Measurements from ENCODE around the gene SGTB. TPM values are rescaled to one million over a fixed set of nuclear protein-coding genes. Genes with fewer than 3 reads are reported as not detected.

The SGTB gene
- total RNA-seq, 1 donor from 2014 or later, result 31.7 TPM

- Mint-ChIP-seq H3K4me1 (ENCODE audit: low read depth, unreplicated experiment) (peaks cover 5% of the 10 kb centered on the region), H3K9me3 (ENCODE audit: unreplicated experiment) (no peaks in the 10 kb centered on the region), H3K27me3 (ENCODE audit: low read depth, unreplicated experiment) (no peaks in the 10 kb centered on the region), H3K27ac (ENCODE audit: unreplicated experiment) (no peak overlapping the region), H3K4me3 (ENCODE audit: unreplicated experiment) (no peak overlapping the region), H3K36me3 (ENCODE audit: low read depth, unreplicated experiment) (peaks cover 22% of the 10 kb centered on the region)
- Histone ChIP-seq H3K4me3 (ENCODE audit: insufficient read depth, low read depth, low read length) (no peak overlapping the region), H2AFZ (ENCODE audit: low read depth, low read length) (no peak overlapping the region), H3K4me1 (ENCODE audit: insufficient read depth, low read length) (no peaks in the 10 kb centered on the region), H3K27ac (ENCODE audit: low read depth, low read length) (no peak overlapping the region), H3K27me3 (ENCODE audit: insufficient read depth, low read length) (no peaks in the 10 kb centered on the region), H3K4me2 (ENCODE audit: low read length) (no peak overlapping the region), H4K20me1 (ENCODE audit: insufficient read depth, low read length) (no peaks in the 10 kb centered on the region), H3K9me3 (ENCODE audit: insufficient read depth, low read depth, low read length) (no peaks in the 10 kb centered on the region), H3K9ac (ENCODE audit: low read length) (no peak overlapping the region), H3K79me2 (ENCODE audit: insufficient read depth, low read length) (no peaks in the 10 kb centered on the region), H3K36me3 (ENCODE audit: insufficient read depth, low read length) (peaks cover 5% of the 10 kb centered on the region)
- peak; percentile 13 for FAIRE-seq
- TF ChIP-seq CTCF (IDR thresholded peaks at IDR 0.05; ENCODE audit: insufficient read depth, low read depth, low read length) (no peak), EZH2 (IDR thresholded peaks at IDR 0.05; ENCODE audit: insufficient read depth, low read length) (no peak)
- DNase-seq (ENCODE audit: low read depth), result peak; percentile 13
These were observed 47.2 kb downstream of the SGTB start for GRCh38 chr5:65674749-65675148.

- Histone ChIP-seq H3K27ac (ENCODE audit: low read depth, low read length) (no peak overlapping the region), H4K20me1 (ENCODE audit: insufficient read depth, low read length) (no peaks in the 10 kb centered on the region), H3K27me3 (ENCODE audit: insufficient read depth, low read length) (no peaks in the 10 kb centered on the region), H3K9ac (ENCODE audit: low read length) (no peak overlapping the region), H3K79me2 (ENCODE audit: insufficient read depth, low read length) (no peaks in the 10 kb centered on the region), H3K36me3 (ENCODE audit: insufficient read depth, low read length) (peaks cover 3% of the 10 kb centered on the region), H3K4me2 (ENCODE audit: low read length) (no peak overlapping the region), H3K9me3 (ENCODE audit: insufficient read depth, low read depth, low read length) (no peaks in the 10 kb centered on the region), H3K4me1 (ENCODE audit: insufficient read depth, low read length) (no peaks in the 10 kb centered on the region), H2AFZ (ENCODE audit: low read depth, low read length) (no peak overlapping the region), H3K4me3 (ENCODE audit: insufficient read depth, low read depth, low read length) (no peak overlapping the region)
- Mint-ChIP-seq H3K9me3 (ENCODE audit: unreplicated experiment) (no peaks in the 10 kb centered on the region), H3K4me3 (ENCODE audit: unreplicated experiment) (no peak overlapping the region), H3K4me1 (ENCODE audit: low read depth, unreplicated experiment) (peaks cover 5% of the 10 kb centered on the region), H3K27ac (ENCODE audit: unreplicated experiment) (no peak overlapping the region), H3K27me3 (ENCODE audit: low read depth, unreplicated experiment) (no peaks in the 10 kb centered on the region), H3K36me3 (ENCODE audit: low read depth, unreplicated experiment) (peaks cover 17% of the 10 kb centered on the region)
- DNase-seq (ENCODE audit: low read depth), result peak; percentile 14
- FAIRE-seq, result no peak
- TF ChIP-seq EZH2 (IDR thresholded peaks at IDR 0.05; ENCODE audit: insufficient read depth, low read length) (no peak), CTCF (IDR thresholded peaks at IDR 0.05; ENCODE audit: insufficient read depth, low read depth, low read length) (no peak)
These were observed 49.1 kb downstream of the SGTB start for GRCh38 chr5:65672796-65673195.

- Mint-ChIP-seq H3K36me3 (ENCODE audit: low read depth, unreplicated experiment) (peaks cover 9% of the 10 kb centered on the region), H3K4me1 (ENCODE audit: low read depth, unreplicated experiment) (peaks cover 7% of the 10 kb centered on the region), H3K27ac (ENCODE audit: unreplicated experiment) (no peak overlapping the region), H3K4me3 (ENCODE audit: unreplicated experiment) (no peak overlapping the region), H3K9me3 (ENCODE audit: unreplicated experiment) (no peaks in the 10 kb centered on the region), H3K27me3 (ENCODE audit: low read depth, unreplicated experiment) (no peaks in the 10 kb centered on the region)
- Histone ChIP-seq H3K79me2 (ENCODE audit: insufficient read depth, low read length) (no peaks in the 10 kb centered on the region), H4K20me1 (ENCODE audit: insufficient read depth, low read length) (no peaks in the 10 kb centered on the region), H3K4me2 (ENCODE audit: low read length) (no peak overlapping the region), H3K27ac (ENCODE audit: low read depth, low read length) (no peak overlapping the region), H2AFZ (ENCODE audit: low read depth, low read length) (no peak overlapping the region), H3K9ac (ENCODE audit: low read length) (no peak overlapping the region), H3K36me3 (ENCODE audit: insufficient read depth, low read length) (peaks cover 3% of the 10 kb centered on the region), H3K4me1 (ENCODE audit: insufficient read depth, low read length) (no peaks in the 10 kb centered on the region), H3K27me3 (ENCODE audit: insufficient read depth, low read length) (no peaks in the 10 kb centered on the region), H3K4me3 (ENCODE audit: insufficient read depth, low read depth, low read length) (no peak overlapping the region), H3K9me3 (ENCODE audit: insufficient read depth, low read depth, low read length) (no peaks in the 10 kb centered on the region)
- no peak for TF ChIP-seq EZH2 (IDR thresholded peaks at IDR 0.05; ENCODE audit: insufficient read depth, low read length)
- TF ChIP-seq CTCF (IDR thresholded peaks at IDR 0.05; ENCODE audit: insufficient read depth, low read depth, low read length), result no peak
- FAIRE-seq (no peak), DNase-seq (ENCODE audit: low read depth) (no peak)
These were observed 53.2 kb downstream of the SGTB start for GRCh38 chr5:65668696-65669095.

Measured in astrocyte (in vitro differentiated cells and primary cell).